NCI-H82 treated with DMSO at 0.1 percent for 48 hours (cell line): ENCODE measurements around the gene TCOF1.
"Not testable (repeated sequence)": the region's sequence is repeated elsewhere in the genome, so short reads cannot be mapped to it uniquely, and the experiment has no call there.

Experiments used
- DNase-seq: peaks from one replicate; lab custom pipeline; 2025; ENCODE audit not compliant: unreplicated experiment; lab: John Stamatoyannopoulos, UW

The TCOF1 gene

DNA sequence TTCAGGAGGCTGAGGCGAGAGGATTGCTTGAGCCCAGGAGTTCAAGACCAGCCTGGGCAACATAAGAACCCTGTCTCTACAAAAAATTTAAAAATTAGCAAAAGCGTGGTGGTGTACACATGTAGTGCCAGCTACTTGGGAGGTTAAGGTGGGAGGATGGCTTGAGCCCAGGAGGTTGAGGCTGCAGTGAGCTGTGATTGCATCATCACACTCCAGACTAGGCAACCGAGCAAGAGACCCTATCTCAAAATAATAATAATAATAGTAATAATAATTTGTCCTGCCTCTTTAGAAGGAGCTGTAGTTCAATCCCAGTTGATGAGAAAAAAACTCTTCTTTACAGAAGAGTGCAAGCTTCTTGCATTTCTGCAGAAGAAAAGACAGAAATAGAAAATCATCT lies 65.3 kb downstream of the TCOF1 start:
- no peak for DNase-seq

DNA sequence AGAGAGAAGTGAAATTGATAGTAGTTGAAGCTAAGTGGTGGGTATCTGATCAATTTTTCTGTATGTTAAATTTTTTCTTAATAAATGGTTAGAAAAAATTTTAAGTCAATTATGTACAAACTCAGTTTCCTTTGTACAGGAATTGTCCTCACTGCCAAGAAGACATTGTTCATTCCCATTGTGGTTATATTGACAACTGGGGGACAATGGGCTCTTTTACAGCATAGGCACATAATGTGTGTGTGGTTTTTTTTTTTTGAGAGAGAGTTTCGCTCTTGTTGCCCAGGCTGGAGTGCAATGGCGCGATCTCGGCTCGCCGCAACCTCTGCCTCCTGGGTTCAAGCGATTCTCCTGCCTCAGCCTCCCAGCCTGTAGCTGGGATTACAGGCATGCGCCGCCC lies 68.7 kb downstream of the TCOF1 start:
- DNase-seq = not testable (repeated sequence)

DNA sequence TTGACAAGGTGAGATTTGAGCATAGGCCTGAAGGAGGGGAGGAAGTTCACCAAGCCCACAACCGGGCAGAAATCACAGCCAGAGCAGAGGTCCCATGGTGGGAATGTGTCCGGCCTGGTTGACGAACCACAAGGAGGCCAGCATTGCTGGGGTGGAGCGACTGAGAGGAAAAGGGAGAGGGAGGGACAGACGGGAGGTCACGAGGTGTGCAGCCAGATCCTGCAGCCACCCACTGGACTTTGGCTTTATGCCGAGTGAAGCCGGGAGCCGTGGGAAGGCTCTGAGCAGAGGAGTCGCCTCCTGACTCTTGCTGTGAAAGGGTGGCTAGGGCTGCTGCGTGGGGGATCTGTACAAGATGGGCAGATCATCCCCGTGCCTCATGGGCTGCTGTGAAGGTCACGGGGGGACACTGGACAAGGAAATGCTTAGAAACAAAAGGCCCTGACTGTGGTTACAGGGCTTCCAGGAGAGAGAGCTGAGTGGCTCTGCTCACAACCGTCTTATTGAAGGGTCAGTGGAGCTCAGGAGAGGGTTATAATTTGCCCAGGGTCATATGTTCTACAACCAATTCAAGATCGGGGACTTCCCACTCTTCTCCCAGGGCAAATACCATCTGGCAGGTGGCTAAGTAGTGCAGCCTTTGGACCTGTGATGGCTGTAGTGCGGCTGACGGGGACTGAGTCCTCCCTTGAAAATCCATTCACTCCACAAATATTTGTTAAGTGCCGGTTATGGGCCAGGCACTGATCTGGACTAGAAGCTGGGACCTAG lies 70.8 kb downstream of the TCOF1 start:
- no peak for DNase-seq

DNA sequence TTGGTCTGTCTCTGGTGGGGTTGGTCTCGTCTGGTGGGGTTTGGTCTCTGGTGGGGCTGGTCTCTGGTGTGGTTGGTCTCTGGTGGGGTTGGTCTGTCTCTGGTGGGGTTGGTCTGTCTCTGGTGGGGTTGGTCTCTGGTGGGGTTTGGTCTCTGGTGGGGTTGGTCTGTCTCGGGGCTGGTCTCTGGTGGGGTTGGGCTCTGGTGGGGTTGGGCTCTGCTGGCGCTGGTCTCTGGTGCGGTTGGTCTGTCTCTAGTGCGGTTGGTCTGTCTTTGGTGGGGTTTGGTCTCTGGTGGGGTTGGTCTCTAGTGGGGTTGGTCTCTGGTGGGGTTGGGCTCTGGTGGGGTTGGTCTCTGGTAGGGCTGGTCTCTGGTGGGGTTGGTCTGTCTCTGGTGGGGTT lies 71.5 kb downstream of the TCOF1 start:
- DNase-seq = no peak

DNA sequence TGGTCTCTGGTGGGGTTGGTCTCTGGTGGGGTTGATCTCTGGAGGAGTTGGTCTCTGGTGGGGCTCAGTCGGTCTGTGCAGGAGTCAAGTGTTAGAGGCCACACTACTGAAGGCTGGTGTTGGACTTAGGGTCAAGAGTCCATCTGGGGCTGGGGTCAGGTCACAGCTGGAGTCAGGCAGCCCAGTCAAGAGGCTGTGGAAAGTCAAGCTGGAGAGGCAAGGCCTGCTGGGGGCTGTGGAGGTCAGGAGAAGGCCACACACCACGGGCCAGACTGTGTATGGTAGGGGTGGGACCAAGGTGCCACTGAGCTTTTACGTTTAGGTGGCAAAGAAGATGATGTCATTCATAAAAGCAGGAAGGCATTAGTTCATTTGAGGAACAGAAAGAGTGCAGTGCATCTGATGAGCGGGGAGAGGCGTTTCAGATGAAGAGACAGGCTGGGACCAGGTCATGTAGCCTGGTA lies 71.9 kb downstream of the TCOF1 start:
- no peak for DNase-seq

DNA sequence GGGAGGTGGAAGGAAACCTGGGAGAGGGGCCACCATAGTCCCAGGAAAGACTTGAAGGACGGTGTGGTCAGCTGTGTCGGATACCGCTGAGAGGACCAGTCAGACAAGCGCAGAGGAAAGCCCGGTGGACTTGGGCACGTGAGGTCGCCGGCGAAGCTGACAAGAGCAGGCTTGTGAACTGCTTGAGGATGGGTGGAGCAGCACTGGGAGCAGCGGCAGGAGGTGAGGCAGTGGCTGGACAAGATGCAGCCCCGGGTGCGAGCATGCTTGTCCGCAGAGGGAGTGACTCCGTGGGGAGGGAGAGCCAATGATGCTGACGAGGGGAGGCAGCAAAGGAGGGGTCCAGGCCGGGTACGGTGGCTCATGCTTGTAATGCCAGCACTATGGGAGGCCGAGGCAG lies 73.6 kb downstream of the TCOF1 start:
- DNase-seq = no peak

DNA sequence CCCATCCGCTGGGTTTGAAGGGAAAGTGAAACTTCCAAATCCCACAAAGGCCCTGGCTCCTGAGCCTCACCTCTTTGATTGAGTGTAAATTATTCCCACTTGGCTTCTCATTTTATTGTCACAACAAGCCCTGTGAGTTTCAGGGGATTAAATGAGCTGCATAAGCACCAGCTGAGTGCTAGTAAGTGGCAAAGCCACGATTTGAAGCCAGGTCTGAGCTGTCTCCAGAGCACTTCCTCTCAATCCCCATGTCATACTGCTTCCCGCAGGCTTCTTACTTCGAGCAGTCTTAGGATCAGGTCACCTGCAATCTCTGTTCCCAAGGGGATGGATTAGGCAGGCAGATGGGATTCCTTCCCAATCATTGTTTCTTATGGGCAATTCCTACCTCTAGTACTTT lies 74.1 kb downstream of the TCOF1 start:
- peak; percentile 75 for DNase-seq

DNA sequence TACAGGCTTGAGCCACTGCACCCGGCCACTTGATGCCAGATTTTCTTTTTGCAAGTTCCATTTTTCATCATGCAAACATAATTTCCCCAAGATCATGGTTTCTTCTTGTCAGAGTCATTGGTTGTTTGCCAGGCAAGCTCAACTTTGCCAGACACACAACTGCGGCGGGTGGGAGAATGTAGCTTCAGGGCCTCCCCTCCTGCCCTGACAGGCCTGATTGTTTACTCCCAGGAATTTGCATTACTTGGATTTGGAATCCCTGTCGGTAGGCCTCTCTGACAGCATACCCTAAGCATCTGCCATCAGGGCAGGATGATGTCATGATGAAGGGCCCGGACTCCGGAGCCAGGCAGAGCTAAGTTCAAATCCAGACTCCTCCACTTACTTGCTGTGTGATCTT lies 77.0 kb downstream of the TCOF1 start:
- no peak for DNase-seq

DNA sequence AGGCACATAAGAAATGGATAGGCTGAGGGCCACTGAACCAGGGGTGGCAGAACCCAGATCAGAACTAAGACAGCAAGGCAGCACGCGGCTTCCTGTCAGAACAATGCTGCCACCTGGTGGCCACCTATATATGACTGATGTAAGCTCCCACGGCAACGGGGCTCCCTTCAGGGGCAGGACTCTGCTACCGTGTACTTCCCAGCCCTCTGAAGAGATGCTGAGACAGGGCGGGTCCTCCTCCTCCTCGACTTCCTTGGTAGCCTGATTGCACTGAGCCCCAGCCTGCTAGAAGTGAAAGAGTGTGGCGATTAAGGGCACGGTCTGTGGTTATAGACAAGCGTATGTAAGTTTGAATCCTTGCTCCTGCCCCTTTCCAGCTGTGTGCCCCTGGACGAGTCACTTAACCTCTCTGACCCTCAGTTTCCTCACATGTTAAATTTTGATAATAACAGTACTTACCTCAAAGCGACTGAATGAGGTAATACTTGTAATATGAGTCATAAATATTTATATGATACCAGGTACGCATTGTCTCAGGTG lies 78.7 kb downstream of the TCOF1 start:
- peak; percentile 79 for DNase-seq

DNA sequence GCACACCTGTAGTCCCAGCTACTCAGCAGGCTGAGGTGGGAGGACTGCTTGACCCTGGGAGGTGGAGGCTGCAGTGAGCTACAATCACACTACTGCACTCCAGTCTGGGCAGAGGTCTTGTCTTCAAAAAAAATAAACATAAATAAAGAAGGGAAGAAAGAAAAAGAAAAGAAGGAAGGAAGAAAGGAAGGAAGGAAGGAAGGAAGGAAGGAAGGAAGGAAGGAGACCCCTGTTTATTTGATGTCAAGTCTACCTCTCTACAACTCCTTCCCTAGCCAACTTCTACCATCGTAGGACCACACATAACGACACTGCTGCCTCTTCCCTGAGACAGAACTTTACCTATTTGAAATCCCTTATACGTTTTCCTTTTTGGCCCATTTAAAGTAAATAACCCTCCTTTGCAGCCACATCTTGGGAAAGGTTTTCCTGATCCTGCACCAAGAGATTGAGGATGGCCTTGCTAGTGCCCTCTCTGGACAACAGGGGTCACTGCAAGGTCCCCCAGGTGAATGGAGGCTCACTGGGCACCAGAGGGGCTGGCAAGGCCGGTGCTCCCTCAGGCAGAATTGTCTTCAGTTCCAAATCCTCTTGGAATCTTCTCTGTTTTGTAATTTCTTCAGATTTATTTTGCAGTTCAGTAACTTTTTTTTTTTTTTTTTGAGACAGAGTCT lies 81.5 kb downstream of the TCOF1 start:
- DNase-seq = no peak

DNA sequence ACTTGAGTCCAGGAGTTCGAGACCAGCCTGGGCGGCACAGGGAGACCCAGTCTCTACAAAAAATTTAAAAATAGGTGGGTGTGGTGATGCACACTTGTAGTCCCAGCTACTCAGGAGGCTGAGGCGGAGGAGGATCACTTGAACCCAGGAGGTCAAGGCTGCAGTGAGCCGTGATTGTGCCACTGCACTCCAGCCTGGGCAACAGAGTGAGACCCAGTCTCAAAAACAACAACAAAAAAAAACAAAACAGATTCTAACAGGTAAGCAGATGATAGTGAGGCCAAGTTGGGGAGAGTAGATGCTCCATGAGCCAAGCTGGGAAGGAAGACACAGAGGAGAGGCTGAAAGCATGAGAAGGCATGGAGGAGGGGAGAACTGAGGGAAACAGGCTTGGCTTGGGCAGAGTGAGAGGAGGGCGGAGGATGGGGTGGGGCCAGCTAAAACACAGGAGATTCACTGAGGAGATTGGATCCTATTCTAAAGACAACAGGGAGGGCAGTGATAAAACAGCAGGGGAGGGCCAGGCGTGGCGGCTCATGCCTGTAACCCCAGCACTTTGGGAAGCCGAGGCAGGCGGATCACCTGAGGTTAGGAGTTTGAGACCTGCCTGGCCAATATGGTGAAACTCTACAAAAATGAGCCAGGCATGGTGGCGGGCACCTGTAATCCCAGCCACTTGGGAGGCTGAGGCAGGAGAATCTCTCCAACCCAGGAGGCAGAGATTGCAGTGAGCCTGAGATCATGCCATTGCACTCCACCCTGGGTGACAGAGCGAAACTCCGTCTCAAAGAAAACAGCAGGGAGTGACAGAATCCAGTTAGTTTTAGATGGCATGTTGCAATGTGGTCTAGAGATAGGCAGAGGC lies 83.7 kb downstream of the TCOF1 start:
- DNase-seq = no peak

DNA sequence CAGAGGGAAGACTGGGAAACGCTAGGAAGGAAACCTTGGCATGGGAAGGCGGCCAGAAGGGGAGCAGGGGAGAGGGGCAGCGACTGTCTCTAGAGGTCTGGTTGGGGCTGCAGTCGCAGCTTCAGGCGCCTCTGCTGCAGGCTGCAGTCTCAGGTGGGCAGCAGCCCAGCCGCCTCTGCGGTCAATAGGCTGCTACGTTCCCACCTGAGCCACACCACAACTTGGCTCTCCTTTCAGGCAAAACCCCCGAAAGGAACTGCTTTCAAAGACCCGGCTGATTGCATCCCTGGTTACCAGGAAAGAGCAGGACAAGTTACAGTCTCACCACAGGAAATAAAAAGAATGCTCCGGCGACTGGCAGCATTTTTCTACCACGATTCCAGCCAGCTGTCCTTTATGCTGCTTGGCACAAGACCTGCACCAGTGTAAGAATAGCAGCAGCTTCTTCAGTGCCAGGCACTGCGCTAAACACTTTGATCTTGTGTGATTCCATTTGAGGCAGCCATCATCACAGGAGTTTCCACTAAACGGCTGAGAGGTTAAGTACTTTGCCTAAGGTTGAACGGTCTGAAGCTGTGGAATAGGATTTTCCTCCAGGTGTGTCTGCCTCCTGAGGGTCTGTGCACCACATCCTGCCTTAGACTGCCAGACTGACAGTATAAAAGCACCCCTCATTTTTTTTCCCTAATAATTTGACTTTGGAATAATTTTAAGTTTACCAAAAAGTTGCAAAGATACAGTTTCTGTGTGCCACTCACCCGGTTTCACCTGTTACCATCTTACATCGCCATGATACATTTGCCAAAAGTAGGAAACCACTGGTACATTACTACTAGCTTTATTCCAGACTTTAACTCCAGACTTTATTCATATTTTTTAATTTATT lies 84.6 kb downstream of the TCOF1 start:
- DNase-seq = no peak

DNA sequence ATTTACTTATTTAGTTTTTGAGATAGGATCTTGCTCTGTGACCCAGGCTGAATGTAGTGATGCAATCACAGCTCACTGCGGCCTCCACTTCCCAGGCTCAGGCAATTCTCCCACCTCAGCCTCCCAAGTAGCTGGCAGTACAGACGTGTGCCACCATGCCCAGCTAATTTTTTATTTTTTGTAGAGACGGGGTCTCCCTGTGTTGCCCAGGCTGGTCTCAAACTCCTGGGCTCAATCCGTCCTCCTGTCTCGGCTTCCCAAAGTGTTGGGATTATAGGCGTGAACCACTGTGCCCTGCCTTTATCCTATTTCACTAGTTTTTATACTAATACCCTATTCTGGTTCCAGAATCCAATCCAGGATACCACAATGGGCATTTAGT lies 85.2 kb downstream of the TCOF1 start:
- DNase-seq = no peak

DNA sequence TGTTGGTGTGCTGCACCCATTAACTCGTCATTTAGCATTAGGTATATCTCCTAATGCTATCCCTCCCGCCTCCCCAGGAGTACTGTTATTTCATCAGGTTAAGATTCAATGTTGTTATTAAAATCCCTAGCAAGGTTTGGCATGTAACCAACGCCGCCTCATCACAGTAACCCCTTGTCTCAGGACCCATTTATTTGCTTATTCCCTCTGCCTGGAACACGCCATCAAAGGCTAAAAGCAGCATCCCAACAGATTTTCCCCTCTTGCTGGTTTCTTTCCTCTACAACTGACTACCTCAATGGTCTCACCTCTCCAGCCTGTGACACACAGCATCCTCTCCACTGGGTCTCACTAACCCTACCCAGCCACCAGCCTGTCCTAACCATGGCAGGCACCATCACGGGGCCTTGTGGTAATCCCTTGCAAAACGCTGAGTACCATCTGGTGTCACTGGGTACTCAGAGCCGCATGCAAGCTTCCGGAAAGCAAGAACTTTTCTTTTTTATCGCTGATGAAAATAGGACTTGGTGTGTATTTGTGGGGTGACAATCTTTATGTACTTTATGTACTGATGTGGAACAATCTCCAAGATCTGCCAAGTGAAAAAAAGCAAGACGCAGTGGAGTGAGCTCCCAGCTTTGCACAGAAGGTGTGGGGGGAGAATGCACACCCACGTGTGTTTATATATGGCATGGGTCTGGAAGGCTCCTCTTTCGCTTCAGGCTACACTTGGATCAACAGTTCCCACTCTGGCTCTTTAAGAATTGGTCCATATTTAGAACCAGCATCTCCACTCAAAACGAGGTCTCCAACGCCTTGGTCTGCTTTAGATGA lies 86.0 kb downstream of the TCOF1 start:
- peak; percentile 19 for DNase-seq

DNA sequence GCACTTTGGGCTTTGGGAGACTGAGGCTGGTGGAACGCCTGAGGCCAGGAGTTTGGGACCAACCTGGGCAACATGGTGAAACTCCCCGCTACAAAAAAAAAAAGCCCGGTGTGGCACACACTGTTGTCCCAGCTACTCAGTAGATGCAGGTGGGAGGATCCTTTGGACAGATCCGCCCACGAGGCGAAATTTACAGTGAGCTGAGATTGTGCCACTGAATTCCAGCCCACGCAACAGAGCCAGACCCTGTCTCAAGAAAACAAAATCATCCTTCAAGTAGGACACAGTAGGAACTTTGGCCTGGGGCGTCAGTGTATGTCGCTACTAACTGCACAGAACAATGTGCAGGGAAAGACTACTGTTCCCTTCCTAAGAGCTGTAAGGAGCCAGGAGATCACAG lies 87.3 kb downstream of the TCOF1 start:
- DNase-seq = no peak

DNA sequence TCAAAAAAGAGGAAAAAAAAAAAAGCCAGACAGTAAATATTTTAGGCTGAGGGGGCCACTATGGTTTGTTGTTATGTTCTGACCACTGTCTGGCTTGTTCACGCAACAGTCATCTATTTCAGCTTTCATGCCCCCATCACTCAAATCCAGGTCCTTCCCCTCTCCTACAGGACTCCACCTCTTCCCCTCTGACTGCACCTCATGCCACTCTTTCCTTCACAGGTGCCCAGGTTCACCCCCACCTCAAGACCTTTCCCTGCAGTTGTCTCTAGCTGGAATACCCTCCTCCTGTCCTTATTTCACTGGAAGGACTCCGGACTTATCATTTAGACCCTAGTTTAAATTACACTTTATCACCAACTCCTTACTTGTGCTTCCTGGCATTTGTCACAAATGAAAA lies 88.6 kb downstream of the TCOF1 start:
- DNase-seq = no peak

DNA sequence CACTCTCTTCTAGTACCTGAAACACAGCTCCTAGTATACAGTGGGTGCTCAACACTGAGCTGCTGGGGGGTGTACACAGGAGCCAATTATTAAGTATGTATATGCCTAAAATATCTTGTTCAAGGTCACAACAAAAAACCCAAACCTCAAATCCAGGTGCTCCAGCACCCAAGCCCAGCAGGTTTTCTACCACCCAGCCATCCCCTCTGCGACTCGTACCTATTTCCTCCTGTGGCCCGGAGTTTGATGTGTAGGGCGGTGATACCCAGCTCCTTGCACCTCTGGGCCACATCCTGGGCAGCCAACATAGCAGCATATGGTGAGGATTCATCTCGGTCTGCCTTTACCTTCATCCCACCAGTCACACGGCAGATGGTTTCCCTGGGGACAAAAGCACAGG lies 89.1 kb downstream of the TCOF1 start:
- DNase-seq = no peak

DNA sequence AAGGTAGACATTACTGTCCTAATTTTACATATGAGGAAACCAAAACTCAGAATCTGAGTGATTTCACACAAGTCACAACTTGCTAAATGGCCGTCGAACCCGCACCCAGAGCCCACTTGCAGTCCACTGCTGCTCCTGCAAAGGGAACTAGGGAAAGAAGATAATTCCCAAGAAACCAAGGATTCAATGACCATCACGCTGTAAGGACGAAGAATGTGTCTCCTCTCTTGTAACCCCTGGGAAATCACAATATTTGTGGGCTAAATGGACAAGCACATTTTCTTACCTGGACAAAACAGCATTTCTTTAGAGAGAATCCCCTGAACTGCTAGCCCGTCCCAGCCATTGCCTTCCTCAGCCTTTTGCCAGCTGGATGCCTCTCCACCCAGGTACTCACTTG lies 89.7 kb downstream of the TCOF1 start:
- no peak for DNase-seq

DNA sequence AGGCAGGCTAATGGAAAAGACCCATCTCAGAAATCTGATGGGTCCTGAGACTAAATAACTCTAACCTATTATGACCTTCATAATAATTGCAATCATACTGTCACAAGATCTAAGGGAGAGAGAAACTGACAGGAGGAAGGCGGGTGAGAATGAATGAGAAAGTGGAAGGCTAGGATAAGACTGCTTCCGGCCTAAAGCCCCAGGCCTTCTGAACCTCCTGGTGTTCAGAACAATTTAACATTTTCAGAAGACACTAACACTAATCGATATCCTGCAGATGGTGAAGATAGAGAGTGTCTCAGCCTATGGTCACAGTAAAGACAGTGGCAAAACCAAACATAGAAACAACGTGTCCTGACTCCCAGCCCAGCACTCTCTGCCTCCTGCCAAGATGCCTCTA lies 90.8 kb downstream of the TCOF1 start:
- no peak for DNase-seq
